HepG2 (cell line): ENCODE results near the gene SOBP. TPM values are rescaled to one million over a fixed set of nuclear protein-coding genes. Genes with fewer than 3 reads are reported as not detected.

Experiments used
- ATAC-seq: fragments of 200-7000 bp; cut with Tn5 transposase; 3 replicates; pipeline ENCODE4 v1.9.1; 2020; ENCODE audit warnings: mild to moderate bottlenecking, moderate library complexity
- BruUV-seq: library from RNA; stranded (reverse); fragments of 400-500 nt; replicated peaks from 2 replicates; lab custom pipeline; 2021; lab: Mats Ljungman, UMichigan
- CTCF ChIA-PET: fragments of 300-600 bp; formaldehyde crosslinking; extraction: SDS; loops from one replicate; lab custom pipeline; 2021; ENCODE audit warnings: low total read pairs, inconsistent platforms, low intra/inter-chr PET ratio; lab: Yijun Ruan, JAX
- POLR2A ChIA-PET: fragments of 350-600 bp; sonication (Branson Sonifier 250); formaldehyde crosslinking; loops from one replicate; lab custom pipeline; 2020; ENCODE audit warnings: antibody characterized with exemption, inconsistent platforms; lab: Yijun Ruan, JAX
- DNase-seq: peaks from one replicate; pipeline ENCODE4 v3.0.0-alpha.2; 2015; ENCODE audit warnings: low spot score
- FAIRE-seq: peaks from 3 replicates; lab custom pipeline; 2011; peaks lifted over from hg19 to GRCh38; lab: Jason Lieb, UNC
- H2AFZ ChIP-seq: one replicate; pipeline ENCODE4 v1.6.1; 2011; ENCODE audit warnings: low read length, inconsistent platforms
- H3K27ac ChIP-seq: fragments of 300-600 bp; 3 replicates; pipeline ENCODE4 v1.8.0; 2011; ENCODE audit warnings: mixed run types, mild to moderate bottlenecking, mixed read lengths, low read length, inconsistent platforms; ENCODE audit not compliant: insufficient read depth; ENCODE audit errors: extremely low read length
- H3K27me3 ChIP-seq, 2 experiments: fragments of 200-600 bp in 1 of 2; 2 replicates in 1 of 2; 3 replicates in 1 of 2; pipeline versions ENCODE4 v1.6.0 to v1.8.0; 2011; ENCODE audit warnings: low read length in 2 of 2, mild to moderate bottlenecking in 2 of 2, moderate library complexity in 2 of 2, inconsistent platforms in 1 of 2; ENCODE audit not compliant: insufficient read depth in 2 of 2, control insufficient read depth in 1 of 2
- H3K36me3 ChIP-seq, 2 experiments: fragments of 200-600 bp in 1 of 2; replicated peaks in 1 of 2; 2 replicates in 1 of 2; 3 replicates in 1 of 2; pipeline versions ENCODE4 v1.5.1 to v1.8.0; 2011; ENCODE audit warnings: low read length in 2 of 2, inconsistent platforms in 1 of 2; ENCODE audit not compliant: insufficient read depth in 2 of 2, control insufficient read depth in 1 of 2
- H3K4me1 ChIP-seq: 2 replicates; pipeline ENCODE4 v1.5.1; 2012; ENCODE audit warnings: low read length, inconsistent platforms; ENCODE audit not compliant: insufficient read depth
- H3K4me2 ChIP-seq: 2 replicates; pipeline ENCODE4 v1.6.0; 2011; ENCODE audit warnings: low read depth, low read length, inconsistent platforms
- H3K4me3 ChIP-seq, 3 experiments: fragments of 200-600 bp in 1 of 3; sonication (generic), shearing (Covaris generic) in 1 of 3; replicated peaks in 1 of 3; 2 replicates each; pipeline ENCODE4 v1.5.1; 2011 to 2016; ENCODE audit warnings: low read length in 3 of 3, inconsistent platforms in 2 of 3, low read depth in 2 of 3, mild to moderate bottlenecking in 2 of 3, control low read depth in 1 of 3, mixed read lengths in 1 of 3; ENCODE audit not compliant: insufficient read depth in 1 of 3
- H3K79me2 ChIP-seq: one replicate; pipeline ENCODE4 v1.6.1; 2011; ENCODE audit warnings: low read length, inconsistent platforms; ENCODE audit not compliant: insufficient read depth
- H3K9ac ChIP-seq: 2 replicates; pipeline ENCODE4 v1.6.0; 2011; ENCODE audit warnings: mild to moderate bottlenecking, low read depth, low read length, inconsistent platforms; ENCODE audit not compliant: insufficient read depth
- H3K9me3 ChIP-seq: 2 replicates; pipeline ENCODE4 v1.5.1; 2012; ENCODE audit warnings: mild to moderate bottlenecking, low read length
- H4K20me1 ChIP-seq: 2 replicates; pipeline ENCODE4 v1.6.0; 2011; ENCODE audit warnings: inconsistent platforms, mild to moderate bottlenecking, low read length, moderate library complexity; ENCODE audit not compliant: insufficient read depth
- CAMTA2 ChIP-seq: sonication (generic); formaldehyde crosslinking; IDR thresholded peaks from 2 replicates; pipeline ENCODE4 v1.4.0; 2020; ENCODE audit warnings: mild to moderate bottlenecking, missing genetic modification reagents, borderline replicate concordance
- GABPB1 ChIP-seq: IDR thresholded peaks from 2 replicates; pipeline ENCODE4 v1.6.1; 2016; ENCODE audit warnings: mild to moderate bottlenecking, missing genetic modification reagents, moderate library complexity, missing compliant biosample characterization
- IRF1 ChIP-seq: sonication (generic); formaldehyde crosslinking; IDR thresholded peaks from 2 replicates; pipeline ENCODE4 v1.4.0; 2020; ENCODE audit warnings: low read depth, mild to moderate bottlenecking, missing genetic modification reagents
- KDM4B ChIP-seq: sonication (generic); formaldehyde crosslinking; IDR thresholded peaks from 2 replicates; pipeline ENCODE4 v1.4.0; 2020; ENCODE audit warnings: missing genetic modification reagents
- KLF11 ChIP-seq: IDR thresholded peaks from 2 replicates; pipeline ENCODE4 v1.6.1; 2016; ENCODE audit warnings: missing compliant biosample characterization
- KLF12 ChIP-seq: sonication (generic); formaldehyde crosslinking; IDR thresholded peaks from 2 replicates; pipeline ENCODE4 v1.4.0; 2020; ENCODE audit warnings: missing genetic modification reagents, borderline replicate concordance
- MTERF4 ChIP-seq: sonication (generic); formaldehyde crosslinking; IDR thresholded peaks from 2 replicates; pipeline ENCODE4 v1.8.0; 2023; ENCODE audit warnings: mild to moderate bottlenecking, missing genetic modification reagents
- NFIC ChIP-seq: IDR thresholded peaks from 2 replicates; pipeline ENCODE4 v1.6.1; 2012; ENCODE audit warnings: mild to moderate bottlenecking, low read length, inconsistent platforms
- PBX2 ChIP-seq: IDR thresholded peaks from 2 replicates; pipeline ENCODE4 v1.6.1; 2016; ENCODE audit warnings: control low read depth
- SAP130 ChIP-seq: IDR thresholded peaks from 2 replicates; pipeline ENCODE4 v1.6.1; 2016; ENCODE audit warnings: low read depth
- TGIF2 ChIP-seq: IDR thresholded peaks from 2 replicates; pipeline ENCODE4 v1.6.1; 2016; ENCODE audit warnings: control low read depth, missing compliant biosample characterization
- ZFY ChIP-seq: sonication (generic); formaldehyde crosslinking; IDR thresholded peaks from 2 replicates; pipeline ENCODE4 v1.4.0; 2020; ENCODE audit warnings: missing genetic modification reagents
- ZNF30 ChIP-seq: sonication (generic); formaldehyde crosslinking; IDR thresholded peaks from 2 replicates; pipeline ENCODE4 v1.5.0; 2020; ENCODE audit warnings: mild to moderate bottlenecking, missing genetic modification reagents
- ZNF512 ChIP-seq: sonication (generic); formaldehyde crosslinking; IDR thresholded peaks from 2 replicates; pipeline ENCODE4 v1.4.0; 2020; ENCODE audit warnings: mild to moderate bottlenecking, missing genetic modification reagents
- ZNF629 ChIP-seq: sonication (generic); formaldehyde crosslinking; conservative IDR thresholded peaks from 2 replicates; pipeline ENCODE4 v1.5.0; 2020; ENCODE audit warnings: missing genetic modification reagents
- ZNF710 ChIP-seq: sonication (generic); formaldehyde crosslinking; IDR thresholded peaks from 2 replicates; pipeline ENCODE4 v1.5.0; 2020; ENCODE audit warnings: mild to moderate bottlenecking, missing genetic modification reagents, borderline replicate concordance
- ZNF773 ChIP-seq: sonication (generic); formaldehyde crosslinking; IDR thresholded peaks from 2 replicates; pipeline ENCODE4 v1.4.0; 2020; ENCODE audit warnings: missing genetic modification reagents, borderline replicate concordance
- WGBS: methylation state at CpG from one replicate; pipeline ENCODE4 v1.1.6; 2017; ENCODE audit warnings: low lambda C conversion rate; 5-methylcytosine and 5-hydroxymethylcytosine counted together
- in situ Hi-C: cut with HindIII; loops from 2 replicates; pipeline ENCODE4 v1.10.0; 2017; ENCODE audit warnings: low pct_unique_long_range_greater_than_20kb; ENCODE audit not compliant: extremely low pct_ligation_motif_present
- intact Hi-C: fragments of 100-400 bp; cut with micrococcal nuclease; formaldehyde crosslinking; loops from one replicate; pipeline ENCODE4 v1.10.0; 2022; ENCODE audit not compliant: unreplicated experiment
- polyA plus RNA-seq, 8 experiments: library from polyadenylated mRNA; depleted of rRNA in 3 of 8; stranded (reverse) in 7 of 8; unstranded in 1 of 8; fragments of >200 nt; fragmentation: Illumina TruSeq in 4 of 8; extraction: Trizol in 4 of 8; gene quantifications; 2 replicates each; pipeline versions ENCODE4 v1.2.1 to v1.2.3, GENCODE V29; 2011 to 2016; ENCODE audit warnings: low read depth in 4 of 8, missing spikeins in 1 of 8, mixed read lengths in 1 of 8; ENCODE audit not compliant: insufficient read depth in 1 of 8
- total RNA-seq, 5 experiments: library from RNA; depleted of rRNA; stranded (reverse); fragments of >200 nt; fragmentation: Illumina TruSeq; extraction: Trizol; gene quantifications; 2 replicates each; pipeline ENCODE4 v1.2.3, GENCODE V29; 2016; ENCODE audit warnings: low read depth in 1 of 5
- TF ChIP-seq, protein P1 (sequence below): sonication (generic); formaldehyde crosslinking; IDR thresholded peaks from 2 replicates; pipeline ENCODE4 v1.4.0; 2020; ENCODE audit warnings: missing genetic modification reagents

Gene SOBP
- total and polyA plus RNA-seq, 2 of the 13 experiments (the other 11 are each of a cell fraction or from before 2014, with no cell fraction given) = 1.5 to 6.9 TPM

- Histone ChIP-seq H2AFZ (no peak overlapping the region), H3K9me3 (no peaks in the 10 kb centered on the region), H3K4me1 (no peaks in the 10 kb centered on the region), H3K36me3 (peaks cover 6 to 23% of the 10 kb centered on the region in 2 experiments; a peak in 4 of 5 replicates), H3K4me2 (no peak overlapping the region), H3K9ac (no peak overlapping the region), H3K4me3 (no peak overlapping the region), H3K27me3 (no peaks in the 10 kb centered on the region), H3K79me2 (no peaks in the 10 kb centered on the region), H3K27ac (no peak overlapping the region), H4K20me1 (no peaks in the 10 kb centered on the region)
- no peak for ATAC-seq
- ChIA-PET CTCF (no interaction called here), POLR2A (no interaction called here)
- no peak for FAIRE-seq
- no TSS peak for BruUV-seq
- no peak for DNase-seq
- intact Hi-C loops = no loop called here
- in situ Hi-C loops = no loop called here
- 95% methylated on average over 1 of the region's 1 CpG for WGBS
- TF ChIP-seq KLF11 (CRISPR knock-in tag) (no peak), NFIC (no peak), SAP130 (CRISPR knock-in tag) (no peak), ZNF773 (no peak), ZNF30 (CRISPR knock-in tag) (no peak), ZFY (no peak), GABPB1 (CRISPR knock-in tag) (no peak), KDM4B (CRISPR knock-in tag) (no peak), CAMTA2 (CRISPR knock-in tag) (no peak), KLF12 (CRISPR knock-in tag) (no peak), ZNF710 (CRISPR knock-in tag) (no peak), MTERF4 (CRISPR knock-in tag) (no peak), TGIF2 (CRISPR knock-in tag) (no peak), ZNF629 (CRISPR knock-in tag) (no peak), ZNF512 (CRISPR knock-in tag) (no peak), PBX2 (CRISPR knock-in tag) (no peak), IRF1 (CRISPR knock-in tag) (no peak)
- TF ChIP-seq, protein P1, sequence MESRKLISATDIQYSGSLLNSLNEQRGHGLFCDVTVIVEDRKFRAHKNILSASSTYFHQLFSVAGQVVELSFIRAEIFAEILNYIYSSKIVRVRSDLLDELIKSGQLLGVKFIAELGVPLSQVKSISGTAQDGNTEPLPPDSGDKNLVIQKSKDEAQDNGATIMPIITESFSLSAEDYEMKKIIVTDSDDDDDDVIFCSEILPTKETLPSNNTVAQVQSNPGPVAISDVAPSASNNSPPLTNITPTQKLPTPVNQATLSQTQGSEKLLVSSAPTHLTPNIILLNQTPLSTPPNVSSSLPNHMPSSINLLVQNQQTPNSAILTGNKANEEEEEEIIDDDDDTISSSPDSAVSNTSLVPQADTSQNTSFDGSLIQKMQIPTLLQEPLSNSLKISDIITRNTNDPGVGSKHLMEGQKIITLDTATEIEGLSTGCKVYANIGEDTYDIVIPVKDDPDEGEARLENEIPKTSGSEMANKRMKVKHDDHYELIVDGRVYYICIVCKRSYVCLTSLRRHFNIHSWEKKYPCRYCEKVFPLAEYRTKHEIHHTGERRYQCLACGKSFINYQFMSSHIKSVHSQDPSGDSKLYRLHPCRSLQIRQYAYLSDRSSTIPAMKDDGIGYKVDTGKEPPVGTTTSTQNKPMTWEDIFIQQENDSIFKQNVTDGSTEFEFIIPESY (CRISPR knock-in tag) = no peak
These were observed 151.2 kb downstream of the SOBP start for GRCh38 chr6:107641071-107641470.
